ENCODE data around the gene CEL. TPM values are rescaled to one million over a fixed set of nuclear protein-coding genes. Genes with fewer than 3 reads are reported as not detected.
"Not testable (repeated sequence)": the region's sequence is repeated elsewhere in the genome, so short reads cannot be mapped to it uniquely, and the experiment has no call there.

The CEL gene
- total RNA-seq, 1 experiment from 2014 or later: 6.9 TPM

DNA sequence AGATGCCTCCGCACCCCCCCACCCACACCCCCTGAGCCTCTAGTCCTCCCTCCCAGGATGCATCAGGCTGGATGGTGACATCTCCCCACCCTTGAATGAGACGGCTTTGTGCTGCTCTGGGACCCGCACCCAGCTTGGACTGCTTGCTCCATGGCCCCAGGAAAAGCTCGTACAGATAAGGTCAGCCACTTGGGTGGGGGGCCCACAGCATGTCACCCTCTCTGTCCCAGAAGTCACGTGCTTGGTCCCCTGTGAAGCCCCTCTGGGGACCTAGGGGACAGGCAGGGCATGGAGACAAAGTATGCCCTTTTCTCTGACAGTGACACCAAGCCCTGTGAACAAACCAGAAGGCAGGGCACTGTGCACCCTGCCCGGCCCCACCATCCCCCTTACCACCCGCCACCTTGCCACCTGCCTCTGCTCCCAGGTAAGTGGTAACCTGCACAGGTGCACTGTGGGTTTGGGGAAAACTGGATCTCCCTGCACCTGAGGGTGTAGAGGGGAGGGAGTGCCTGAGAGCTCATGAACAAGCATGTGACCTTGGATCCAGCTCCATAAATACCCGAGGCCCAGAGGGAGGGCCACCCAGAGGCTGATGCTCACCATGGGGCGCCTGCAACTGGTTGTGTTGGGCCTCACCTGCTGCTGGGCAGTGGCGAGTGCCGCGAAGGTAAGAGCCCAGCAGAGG, 20.3 kb downstream of the CEL start:
- DNase-seq (ENCODE audit: low read depth, low spot score); ATAC-seq; BruUV-seq (replicated peaks); POLR2A ChIA-PET; H3K4me1 ChIP-seq (ENCODE audit: control insufficient read depth in 1 of 2, insufficient read depth in 2 of 2, low read length in 2 of 2); H3K27me3 ChIP-seq (ENCODE audit: insufficient read depth, low read length); H3K4me3 ChIP-seq (replicated peaks in 1 of 2; ENCODE audit: low read depth in 1 of 2, low read length in 2 of 2); intact Hi-C loops (cut with micrococcal nuclease); H2AFZ ChIP-seq (ENCODE audit: low read depth, low read length, poor library complexity, severe bottlenecking); H3K36me3 ChIP-seq (ENCODE audit: control insufficient read depth in 1 of 2, insufficient read depth in 2 of 2, low read length in 2 of 2); H3K9me2 ChIP-seq (ENCODE audit: insufficient read depth); RAD21 ChIA-PET (ENCODE audit: low non-redundant PET in 1 of 2, low total read pairs in 2 of 2, uncharacterized antibody in 2 of 2, unreplicated experiment in 2 of 2); CTCF ChIA-PET; H3K79me2 ChIP-seq (ENCODE audit: insufficient read depth, low read length); H3K27ac ChIP-seq (ENCODE audit: low read depth, low read length); H3K4me2 ChIP-seq (ENCODE audit: low read length); H3K9me3 ChIP-seq (ENCODE audit: control insufficient read depth in 1 of 2, insufficient read depth in 1 of 2, low read depth in 1 of 2, low read length in 2 of 2); H3K9ac ChIP-seq (ENCODE audit: low read length); H4K20me1 ChIP-seq (ENCODE audit: insufficient read depth): not testable (repeated sequence)

DNA sequence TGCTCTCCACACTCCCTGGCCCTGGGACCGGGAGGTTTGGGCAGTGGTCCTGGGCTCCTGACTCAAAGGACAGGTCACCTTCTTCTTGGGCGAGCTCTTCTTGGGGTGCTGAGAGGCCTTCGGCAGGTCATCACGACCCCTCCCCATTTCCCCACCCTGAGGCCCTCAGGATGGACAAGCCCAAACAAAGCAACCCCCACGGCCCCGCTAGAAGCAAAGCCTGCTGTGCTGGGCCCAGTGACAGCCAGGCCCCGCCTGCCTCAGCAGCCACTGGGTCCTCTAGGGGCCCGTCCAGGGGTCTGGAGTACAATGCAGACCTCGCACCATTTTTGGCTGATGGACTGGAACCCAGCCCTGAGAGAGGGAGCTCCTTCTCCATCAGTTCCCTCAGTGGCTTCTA, 21.9 kb downstream of the CEL start:
- H3K9me2 ChIP-seq (ENCODE audit: insufficient read depth); RAD21 ChIA-PET (ENCODE audit: low non-redundant PET in 1 of 2, low total read pairs in 2 of 2, uncharacterized antibody in 2 of 2, unreplicated experiment in 2 of 2); H3K4me1 ChIP-seq (ENCODE audit: control insufficient read depth in 1 of 2, insufficient read depth in 2 of 2, low read length in 2 of 2); H2AFZ ChIP-seq (ENCODE audit: low read depth, low read length, poor library complexity, severe bottlenecking); ATAC-seq; H3K27me3 ChIP-seq (ENCODE audit: insufficient read depth, low read length); H3K9ac ChIP-seq (ENCODE audit: low read length); H3K4me2 ChIP-seq (ENCODE audit: low read length); intact Hi-C loops (cut with micrococcal nuclease); BruUV-seq (replicated peaks); H3K4me3 ChIP-seq (replicated peaks in 1 of 2; ENCODE audit: low read depth in 1 of 2, low read length in 2 of 2); H3K27ac ChIP-seq (ENCODE audit: low read depth, low read length); H3K9me3 ChIP-seq (ENCODE audit: control insufficient read depth in 1 of 2, insufficient read depth in 1 of 2, low read depth in 1 of 2, low read length in 2 of 2); H4K20me1 ChIP-seq (ENCODE audit: insufficient read depth); H3K79me2 ChIP-seq (ENCODE audit: insufficient read depth, low read length); CTCF ChIA-PET; H3K36me3 ChIP-seq (ENCODE audit: control insufficient read depth in 1 of 2, insufficient read depth in 2 of 2, low read length in 2 of 2); DNase-seq (ENCODE audit: low read depth, low spot score); POLR2A ChIA-PET: not testable (repeated sequence)

DNA sequence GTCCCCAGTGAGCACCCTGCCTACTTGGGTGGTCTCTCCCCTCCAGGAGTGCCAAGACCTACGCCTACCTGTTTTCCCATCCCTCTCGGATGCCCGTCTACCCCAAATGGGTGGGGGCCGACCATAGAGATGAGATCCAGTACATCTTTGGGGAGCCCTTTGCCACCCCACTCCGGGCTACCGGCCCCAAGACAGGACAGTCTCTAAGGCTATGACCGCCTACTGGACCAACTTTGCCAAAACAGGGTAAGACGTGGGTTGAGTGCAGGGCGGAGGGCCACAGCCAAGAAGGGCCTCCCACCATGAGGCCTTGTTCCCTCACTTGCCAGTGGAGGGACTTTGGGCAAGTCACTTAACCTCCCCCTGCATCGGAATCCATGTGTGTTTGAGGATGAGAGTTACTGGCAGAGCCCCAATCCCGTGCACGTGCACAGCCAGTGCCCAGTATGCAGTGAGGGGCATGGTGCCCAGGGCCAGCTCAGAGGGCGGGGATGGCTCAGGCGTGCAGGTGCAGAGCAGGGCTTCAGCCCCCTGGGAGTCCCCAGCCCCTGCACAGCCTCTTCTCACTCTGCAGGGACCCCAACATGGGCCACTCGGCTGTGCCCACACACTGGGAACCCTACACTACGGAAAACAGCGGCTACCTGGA, 24.6 kb downstream of the CEL start:
- H3K9ac ChIP-seq (ENCODE audit: low read length); H3K9me2 ChIP-seq (ENCODE audit: insufficient read depth); CTCF ChIA-PET; ATAC-seq; DNase-seq (ENCODE audit: low read depth, low spot score); H3K4me1 ChIP-seq (ENCODE audit: control insufficient read depth in 1 of 2, insufficient read depth in 2 of 2, low read length in 2 of 2); RAD21 ChIA-PET (ENCODE audit: low non-redundant PET in 1 of 2, low total read pairs in 2 of 2, uncharacterized antibody in 2 of 2, unreplicated experiment in 2 of 2); H3K79me2 ChIP-seq (ENCODE audit: insufficient read depth, low read length); intact Hi-C loops (cut with micrococcal nuclease); H4K20me1 ChIP-seq (ENCODE audit: insufficient read depth); BruUV-seq (replicated peaks); H3K27ac ChIP-seq (ENCODE audit: low read depth, low read length); POLR2A ChIA-PET; H3K36me3 ChIP-seq (ENCODE audit: control insufficient read depth in 1 of 2, insufficient read depth in 2 of 2, low read length in 2 of 2); H3K27me3 ChIP-seq (ENCODE audit: insufficient read depth, low read length); H3K4me2 ChIP-seq (ENCODE audit: low read length); H3K4me3 ChIP-seq (replicated peaks in 1 of 2; ENCODE audit: low read depth in 1 of 2, low read length in 2 of 2); H2AFZ ChIP-seq (ENCODE audit: low read depth, low read length, poor library complexity, severe bottlenecking); H3K9me3 ChIP-seq (ENCODE audit: control insufficient read depth in 1 of 2, insufficient read depth in 1 of 2, low read depth in 1 of 2, low read length in 2 of 2): not testable (repeated sequence)
